GM23338 (cell line): Measurements from ENCODE around the gene TRIM39. TPM values are rescaled to one million over a fixed set of nuclear protein-coding genes. Genes with fewer than 3 reads are reported as not detected.
A peak's percentile ranks its signal among the peaks of the same experiment; 100 is the strongest.

Source experiments
- ATAC-seq: fragments of 200-7000 bp; cut with Tn5 transposase; 3 replicates; pipeline ENCODE4 v1.9.1; 2020
- DNase-seq: peaks from one replicate; pipeline ENCODE4 v3.0.0-alpha.2; 2015; ENCODE audit warnings: low spot score
- H2AFZ ChIP-seq: fragments of 200-600 bp; sonication (generic); 2 replicates; pipeline ENCODE4 v1.8.0; 2016; ENCODE audit warnings: antibody characterized with exemption, mild to moderate bottlenecking, moderate library complexity
- H3F3A ChIP-seq: fragments of 200-600 bp; sonication (generic); replicated peaks from 2 replicates; pipeline ENCODE4 v1.8.0; 2017; ENCODE audit warnings: antibody characterized with exemption, mixed run types, low read depth
- H3K27ac ChIP-seq: fragments of 200-600 bp; sonication (generic); 2 replicates; pipeline ENCODE4 v1.6.1; 2016; ENCODE audit warnings: low read depth
- H3K27me3 ChIP-seq: fragments of 200-600 bp; sonication (generic); 2 replicates; pipeline ENCODE4 v1.8.0; 2016; ENCODE audit warnings: mild to moderate bottlenecking, mixed run types, moderate library complexity; ENCODE audit not compliant: insufficient read depth
- H3K36me3 ChIP-seq: fragments of 200-600 bp; sonication (generic); 2 replicates; pipeline ENCODE4 v1.8.0; 2016; ENCODE audit warnings: mild to moderate bottlenecking; ENCODE audit not compliant: insufficient read depth
- H3K4me1 ChIP-seq: fragments of 200-600 bp; sonication (generic); 2 replicates; pipeline ENCODE4 v1.8.0; 2016; ENCODE audit warnings: mild to moderate bottlenecking, moderate library complexity; ENCODE audit not compliant: insufficient read depth
- H3K4me2 ChIP-seq: fragments of 200-600 bp; sonication (generic); 2 replicates; pipeline ENCODE4 v1.7.1; 2017; ENCODE audit warnings: mixed run types
- H3K4me3 ChIP-seq: fragments of 200-600 bp; sonication (generic); 2 replicates; pipeline ENCODE4 v1.6.1; 2016; ENCODE audit warnings: mixed run types
- H3K79me2 ChIP-seq: fragments of 200-600 bp; sonication (generic); replicated peaks from 2 replicates; pipeline ENCODE4 v1.8.0; 2017; ENCODE audit warnings: mild to moderate bottlenecking; ENCODE audit not compliant: insufficient read depth
- H3K9me2 ChIP-seq: fragments of 200-600 bp; sonication (generic); 2 replicates; pipeline ENCODE4 v1.8.0; 2017; ENCODE audit not compliant: insufficient read depth
- H4K20me1 ChIP-seq: fragments of 200-600 bp; sonication (generic); replicated peaks from 2 replicates; pipeline ENCODE4 v1.8.0; 2017; ENCODE audit warnings: mild to moderate bottlenecking; ENCODE audit not compliant: insufficient read depth
- H3K27ac Mint-ChIP-seq: 2 replicates; pipeline ENCODE4 v1.8.0; 2020; ENCODE audit warnings: inconsistent platforms, mild to moderate bottlenecking, moderate library complexity, mixed read lengths
- H3K27me3 Mint-ChIP-seq: 3 replicates; pipeline ENCODE4 v1.8.0; 2022; ENCODE audit warnings: low read depth, mild to moderate bottlenecking, moderate library complexity, mixed read lengths, inconsistent platforms; ENCODE audit not compliant: insufficient read depth, poor library complexity
- H3K36me3 Mint-ChIP-seq: 3 replicates; pipeline ENCODE4 v1.8.0; 2021; ENCODE audit warnings: low read depth, mild to moderate bottlenecking, inconsistent platforms, moderate library complexity, mixed read lengths
- H3K4me1 Mint-ChIP-seq: 3 replicates; pipeline ENCODE4 v1.8.0; 2020; ENCODE audit warnings: mild to moderate bottlenecking, inconsistent platforms, mixed read lengths
- H3K4me3 Mint-ChIP-seq: 3 replicates; pipeline ENCODE4 v1.8.0; 2021; ENCODE audit warnings: moderate library complexity, mild to moderate bottlenecking, inconsistent platforms, mixed read lengths
- H3K9me3 Mint-ChIP-seq: 3 replicates; pipeline ENCODE4 v1.8.0; 2020; ENCODE audit warnings: moderate library complexity, mild to moderate bottlenecking, inconsistent platforms, mixed read lengths
- CREB1 ChIP-seq: fragments of 250-450 bp; sonication (Bioruptor Pico); IDR thresholded peaks from 2 replicates; pipeline ENCODE4 v1.5.0; 2020; ENCODE audit warnings: low read depth, mild to moderate bottlenecking, moderate library complexity
- EZH2 ChIP-seq: fragments of 200-600 bp; sonication (generic); IDR thresholded peaks from one replicate; pipeline ENCODE4 v1.8.0; 2017; ENCODE audit warnings: antibody characterized with exemption, mild to moderate bottlenecking, low read depth; ENCODE audit not compliant: unreplicated experiment
- EZH2phosphoT487 ChIP-seq: fragments of 200-600 bp; sonication (generic); IDR thresholded peaks from one replicate; pipeline ENCODE4 v1.8.1; 2018; ENCODE audit warnings: antibody characterized with exemption; ENCODE audit not compliant: unreplicated experiment
- JUNB ChIP-seq: IDR thresholded peaks from one replicate; pipeline ENCODE4 v1.6.1; 2016; ENCODE audit warnings: antibody characterized with exemption; ENCODE audit not compliant: unreplicated experiment
- NANOG ChIP-seq: IDR thresholded peaks from 2 replicates; pipeline ENCODE4 v1.6.1; 2016; ENCODE audit warnings: antibody characterized with exemption, borderline replicate concordance
- STAT1 ChIP-seq: IDR thresholded peaks from one replicate; pipeline ENCODE4 v1.6.1; 2016; ENCODE audit warnings: antibody characterized with exemption; ENCODE audit not compliant: unreplicated experiment
- ZNF114 ChIP-seq: fragments of 250-450 bp; sonication (Bioruptor Pico); IDR thresholded peaks from 2 replicates; pipeline ENCODE4 v1.5.0; 2020; ENCODE audit warnings: mild to moderate bottlenecking, moderate library complexity
- ZNF331 ChIP-seq: fragments of 250-450 bp; sonication (Bioruptor Pico); IDR thresholded peaks from 2 replicates; pipeline ENCODE4 v1.5.0; 2020; ENCODE audit warnings: low read depth, mild to moderate bottlenecking, moderate library complexity
- polyA plus RNA-seq: library from polyadenylated mRNA; unstranded; fragments of >200 nt; fragmentation: Nextera tagmentation; extraction: Ambion mirVana; gene quantifications from 2 replicates; pipeline ENCODE4 v1.2.1, GENCODE V29; 2016
- total RNA-seq: library from RNA; depleted of rRNA; stranded (reverse); fragments of >200 nt; shearing (Covaris generic); gene quantifications from 2 replicates; pipeline ENCODE4 v1.2.3, GENCODE V29; 2014
- TF ChIP-seq, protein P1 (sequence below): IDR thresholded peaks from one replicate; pipeline ENCODE4 v1.6.1; 2018; ENCODE audit warnings: antibody characterized with exemption; ENCODE audit not compliant: unreplicated experiment
- TF ChIP-seq, protein P2 (sequence below), 2 experiments: fragments of 200-600 bp in 1 of 2; sonication (generic) in 1 of 2; conservative IDR thresholded peaks; 2 replicates each; pipeline versions ENCODE4 v1.5.1 to v1.6.1; 2016 to 2017; ENCODE audit warnings: antibody characterized with exemption in 2 of 2, low read depth in 2 of 2, mild to moderate bottlenecking in 2 of 2, moderate library complexity in 1 of 2

Gene TRIM39
- total and polyA plus RNA-seq, 2 experiments from 2014 or later: 5.4 to 19.2 TPM

DNA sequence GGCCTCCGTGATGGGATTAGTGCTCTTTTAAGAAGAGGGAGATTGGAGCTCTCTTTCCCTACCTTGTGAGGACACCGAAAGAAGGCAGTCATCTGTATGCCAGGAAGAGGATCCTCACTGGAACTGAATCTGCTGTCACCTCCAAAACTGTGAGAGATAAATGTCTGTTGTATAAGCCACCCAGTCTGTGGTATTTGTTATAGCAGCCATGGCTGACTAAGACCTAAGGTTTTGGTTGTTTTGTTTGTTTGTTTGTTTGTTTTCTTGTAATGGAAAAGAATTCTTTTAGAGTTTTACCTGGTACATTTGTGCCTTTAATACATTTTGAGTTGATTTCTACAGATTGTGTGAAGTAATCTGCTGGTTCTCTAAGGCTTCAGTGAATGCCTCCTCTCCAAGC is 25.8 kb downstream of the TRIM39 start:
- no peaks in the 10 kb centered on the region for H3K27me3 ChIP-seq
- no peak overlapping the region for H3K27ac Mint-ChIP-seq
- H3K4me3 ChIP-seq: no peak overlapping the region
- H3K36me3 ChIP-seq: no peaks in the 10 kb centered on the region
- H3K9me2 ChIP-seq: no peaks in the 10 kb centered on the region
- peaks cover 3% of the 10 kb centered on the region; the same call in 1 of the 3 replicates for H3K36me3 Mint-ChIP-seq
- H3K27ac ChIP-seq: no peak overlapping the region
- H3K9me3 Mint-ChIP-seq: no peaks in the 10 kb centered on the region
- H3K4me1 Mint-ChIP-seq: 0 out of 3 replicates have a peak, but pooled peaks cover 2% of the 10 kb centered on the region
- no peaks in the 10 kb centered on the region for H4K20me1 ChIP-seq
- H3F3A ChIP-seq: no peaks in the 10 kb centered on the region; the same call in 1 of the 2 replicates
- H3K4me2 ChIP-seq: no peak overlapping the region
- H3K27me3 Mint-ChIP-seq: peaks cover 2% of the 10 kb centered on the region
- ATAC-seq (no peak), DNase-seq (no peak)
- no peak overlapping the region for H3K4me3 Mint-ChIP-seq
- no peaks in the 10 kb centered on the region for H3K79me2 ChIP-seq
- no peak overlapping the region for H2AFZ ChIP-seq
- peaks cover 3% of the 10 kb centered on the region; the same call in 1 of the 2 replicates for H3K4me1 ChIP-seq
- TF ChIP-seq, protein P1, sequence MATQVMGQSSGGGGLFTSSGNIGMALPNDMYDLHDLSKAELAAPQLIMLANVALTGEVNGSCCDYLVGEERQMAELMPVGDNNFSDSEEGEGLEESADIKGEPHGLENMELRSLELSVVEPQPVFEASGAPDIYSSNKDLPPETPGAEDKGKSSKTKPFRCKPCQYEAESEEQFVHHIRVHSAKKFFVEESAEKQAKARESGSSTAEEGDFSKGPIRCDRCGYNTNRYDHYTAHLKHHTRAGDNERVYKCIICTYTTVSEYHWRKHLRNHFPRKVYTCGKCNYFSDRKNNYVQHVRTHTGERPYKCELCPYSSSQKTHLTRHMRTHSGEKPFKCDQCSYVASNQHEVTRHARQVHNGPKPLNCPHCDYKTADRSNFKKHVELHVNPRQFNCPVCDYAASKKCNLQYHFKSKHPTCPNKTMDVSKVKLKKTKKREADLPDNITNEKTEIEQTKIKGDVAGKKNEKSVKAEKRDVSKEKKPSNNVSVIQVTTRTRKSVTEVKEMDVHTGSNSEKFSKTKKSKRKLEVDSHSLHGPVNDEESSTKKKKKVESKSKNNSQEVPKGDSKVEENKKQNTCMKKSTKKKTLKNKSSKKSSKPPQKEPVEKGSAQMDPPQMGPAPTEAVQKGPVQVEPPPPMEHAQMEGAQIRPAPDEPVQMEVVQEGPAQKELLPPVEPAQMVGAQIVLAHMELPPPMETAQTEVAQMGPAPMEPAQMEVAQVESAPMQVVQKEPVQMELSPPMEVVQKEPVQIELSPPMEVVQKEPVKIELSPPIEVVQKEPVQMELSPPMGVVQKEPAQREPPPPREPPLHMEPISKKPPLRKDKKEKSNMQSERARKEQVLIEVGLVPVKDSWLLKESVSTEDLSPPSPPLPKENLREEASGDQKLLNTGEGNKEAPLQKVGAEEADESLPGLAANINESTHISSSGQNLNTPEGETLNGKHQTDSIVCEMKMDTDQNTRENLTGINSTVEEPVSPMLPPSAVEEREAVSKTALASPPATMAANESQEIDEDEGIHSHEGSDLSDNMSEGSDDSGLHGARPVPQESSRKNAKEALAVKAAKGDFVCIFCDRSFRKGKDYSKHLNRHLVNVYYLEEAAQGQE: no peak
- TF ChIP-seq ZNF331 (CRISPR knock-in tag) (no peak), CREB1 (CRISPR knock-in tag) (no peak), ZNF114 (CRISPR knock-in tag) (no peak), EZH2phosphoT487 (no peak), JUNB (no peak), EZH2 (no peak), NANOG (no peak)
- TF ChIP-seq, protein P2, sequence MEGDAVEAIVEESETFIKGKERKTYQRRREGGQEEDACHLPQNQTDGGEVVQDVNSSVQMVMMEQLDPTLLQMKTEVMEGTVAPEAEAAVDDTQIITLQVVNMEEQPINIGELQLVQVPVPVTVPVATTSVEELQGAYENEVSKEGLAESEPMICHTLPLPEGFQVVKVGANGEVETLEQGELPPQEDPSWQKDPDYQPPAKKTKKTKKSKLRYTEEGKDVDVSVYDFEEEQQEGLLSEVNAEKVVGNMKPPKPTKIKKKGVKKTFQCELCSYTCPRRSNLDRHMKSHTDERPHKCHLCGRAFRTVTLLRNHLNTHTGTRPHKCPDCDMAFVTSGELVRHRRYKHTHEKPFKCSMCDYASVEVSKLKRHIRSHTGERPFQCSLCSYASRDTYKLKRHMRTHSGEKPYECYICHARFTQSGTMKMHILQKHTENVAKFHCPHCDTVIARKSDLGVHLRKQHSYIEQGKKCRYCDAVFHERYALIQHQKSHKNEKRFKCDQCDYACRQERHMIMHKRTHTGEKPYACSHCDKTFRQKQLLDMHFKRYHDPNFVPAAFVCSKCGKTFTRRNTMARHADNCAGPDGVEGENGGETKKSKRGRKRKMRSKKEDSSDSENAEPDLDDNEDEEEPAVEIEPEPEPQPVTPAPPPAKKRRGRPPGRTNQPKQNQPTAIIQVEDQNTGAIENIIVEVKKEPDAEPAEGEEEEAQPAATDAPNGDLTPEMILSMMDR (conservative IDR thresholded peaks at IDR 0.05; ENCODE audit: low read depth in 2 of 2): no peak

DNA sequence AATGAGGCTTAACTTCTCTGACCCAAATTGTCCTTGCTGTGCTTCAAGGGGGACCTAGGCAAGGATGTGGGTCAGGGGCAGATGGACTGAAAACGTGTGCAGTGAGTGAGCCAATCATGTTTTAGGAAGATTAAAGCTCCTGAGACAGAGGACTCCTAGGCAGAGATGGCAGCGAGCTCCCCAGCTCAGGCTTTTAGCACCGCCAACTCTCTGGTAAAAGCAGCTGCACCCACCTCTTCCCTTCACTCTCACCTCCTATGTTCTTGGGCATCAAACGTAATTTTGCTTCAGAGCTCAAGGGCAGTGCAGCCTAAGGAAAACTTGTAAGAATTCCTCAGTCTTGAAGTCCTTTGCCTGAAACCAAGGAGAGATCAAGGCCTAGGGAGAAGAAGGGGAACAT is 28.6 kb downstream of the TRIM39 start:
- Histone ChIP-seq H3K4me1 (peaks cover 7% of the 10 kb centered on the region; the same call in 1 of the 2 replicates), H3K27ac (no peak overlapping the region), H3F3A (no peaks in the 10 kb centered on the region; the same call in 1 of the 2 replicates), H3K36me3 (no peaks in the 10 kb centered on the region), H3K4me3 (no peak overlapping the region), H3K4me2 (no peak overlapping the region), H3K79me2 (no peaks in the 10 kb centered on the region), H3K27me3 (peaks cover 20% of the 10 kb centered on the region), H4K20me1 (no peaks in the 10 kb centered on the region), H2AFZ (peak overlapping the region; percentile 3; the same call in 1 of the 2 replicates), H3K9me2 (no peaks in the 10 kb centered on the region)
- Mint-ChIP-seq H3K4me1 (peaks cover 2% of the 10 kb centered on the region; the same call in 1 of the 3 replicates), H3K27ac (no peak overlapping the region), H3K9me3 (no peaks in the 10 kb centered on the region), H3K27me3 (peaks cover 7% of the 10 kb centered on the region), H3K36me3 (no peaks in the 10 kb centered on the region), H3K4me3 (no peak overlapping the region)
- ATAC-seq (no peak), DNase-seq (no peak)
- TF ChIP-seq JUNB (no peak), CREB1 (CRISPR knock-in tag) (no peak), EZH2 (no peak), STAT1 (no peak), NANOG (no peak)
